ENCODE results near the gene PP2D1. TPM values are rescaled to one million over a fixed set of nuclear protein-coding genes. Genes with fewer than 3 reads are reported as not detected.

PP2D1 gene
- total RNA-seq, 1 donor from 2014 or later: not detected

DNA sequence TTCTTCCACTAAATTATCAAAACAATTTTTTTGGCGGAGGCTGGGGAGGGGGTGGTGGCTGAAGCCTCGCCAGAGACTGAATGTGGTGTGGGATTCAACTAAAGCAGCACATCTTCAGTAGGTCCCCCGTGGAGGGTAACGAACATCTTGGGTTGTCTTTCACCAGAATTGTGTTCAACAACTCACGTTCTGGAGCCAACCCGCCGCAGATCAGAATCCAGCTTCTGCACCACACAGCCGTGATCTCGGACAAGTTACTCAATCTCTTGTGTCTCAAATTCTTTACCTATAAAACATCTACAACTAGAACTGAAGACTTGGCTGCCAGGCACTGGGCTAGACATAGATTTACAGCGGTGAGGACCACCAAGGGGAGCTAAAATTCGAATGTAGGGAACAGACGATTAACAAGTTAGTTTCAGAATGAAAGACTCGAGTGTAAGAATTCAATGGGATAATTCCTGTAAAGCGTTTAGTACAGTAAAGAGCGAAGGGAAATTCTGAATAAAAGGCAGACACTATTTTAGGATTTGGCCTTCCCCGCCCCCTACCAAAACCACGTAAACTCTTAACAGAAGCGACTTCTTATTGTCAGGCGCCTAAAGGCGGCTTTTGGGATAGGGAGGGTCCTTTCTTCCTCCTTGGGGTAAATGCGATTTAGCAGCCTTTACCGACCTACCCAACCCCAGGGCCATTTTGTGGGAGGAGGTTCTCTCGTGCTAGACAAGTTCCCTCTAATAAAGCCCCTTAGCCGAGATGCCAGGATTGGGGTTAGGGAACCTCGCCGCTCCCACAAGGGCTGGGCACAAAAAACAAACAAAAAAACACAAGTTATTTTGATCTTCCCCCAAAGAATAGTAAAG is 65.9 kb downstream of the PP2D1 start:
- H3K36me3 ChIP-seq: no peaks in the 10 kb centered on the region
- H3K27me3 ChIP-seq: no peaks in the 10 kb centered on the region
- H3K27ac ChIP-seq: peak overlapping the region; percentile 100
- peak overlapping the region; percentile 94 to 99 for H3K4me3 ChIP-seq
- TF ChIP-seq, protein P1, sequence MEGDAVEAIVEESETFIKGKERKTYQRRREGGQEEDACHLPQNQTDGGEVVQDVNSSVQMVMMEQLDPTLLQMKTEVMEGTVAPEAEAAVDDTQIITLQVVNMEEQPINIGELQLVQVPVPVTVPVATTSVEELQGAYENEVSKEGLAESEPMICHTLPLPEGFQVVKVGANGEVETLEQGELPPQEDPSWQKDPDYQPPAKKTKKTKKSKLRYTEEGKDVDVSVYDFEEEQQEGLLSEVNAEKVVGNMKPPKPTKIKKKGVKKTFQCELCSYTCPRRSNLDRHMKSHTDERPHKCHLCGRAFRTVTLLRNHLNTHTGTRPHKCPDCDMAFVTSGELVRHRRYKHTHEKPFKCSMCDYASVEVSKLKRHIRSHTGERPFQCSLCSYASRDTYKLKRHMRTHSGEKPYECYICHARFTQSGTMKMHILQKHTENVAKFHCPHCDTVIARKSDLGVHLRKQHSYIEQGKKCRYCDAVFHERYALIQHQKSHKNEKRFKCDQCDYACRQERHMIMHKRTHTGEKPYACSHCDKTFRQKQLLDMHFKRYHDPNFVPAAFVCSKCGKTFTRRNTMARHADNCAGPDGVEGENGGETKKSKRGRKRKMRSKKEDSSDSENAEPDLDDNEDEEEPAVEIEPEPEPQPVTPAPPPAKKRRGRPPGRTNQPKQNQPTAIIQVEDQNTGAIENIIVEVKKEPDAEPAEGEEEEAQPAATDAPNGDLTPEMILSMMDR (IDR thresholded peaks at IDR 0.05): no peak
- no peaks in the 10 kb centered on the region for H3K9me3 ChIP-seq
- DNase-seq (ENCODE audit: low spot score in 2 of 2): peak in 1 of 2 donors; percentile 64
- peaks cover 10 to 21% of the 10 kb centered on the region in 2 donors for H3K4me1 ChIP-seq
- intact Hi-C loops (cut with DNase I): loop anchor here (1.0 to 10.0 kb wide), 5 partner anchors 57 to 1521 kb away; partner anchors contain the start of genes SATB1 and SGO1

DNA sequence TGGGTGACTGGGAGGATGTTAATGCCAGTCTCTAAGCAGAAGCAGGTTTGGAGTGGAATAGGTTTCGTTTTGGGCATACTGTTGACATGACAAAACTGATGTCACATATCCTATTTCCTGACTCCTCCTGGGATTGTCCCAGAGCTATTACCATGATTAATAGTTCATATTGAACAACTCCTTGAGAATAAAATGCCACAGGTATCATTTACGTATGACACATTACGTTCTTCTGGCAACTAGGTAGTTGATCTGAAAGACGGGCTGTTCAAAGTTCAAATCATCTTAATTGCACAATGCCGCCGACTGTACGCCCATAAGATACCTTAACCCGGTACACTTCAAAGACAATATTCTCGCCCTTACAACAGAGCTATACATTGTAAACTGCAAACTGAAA is 66.5 kb downstream of the PP2D1 start:
- no peak for DNase-seq (ENCODE audit: low spot score in 2 of 2)
- Histone ChIP-seq H3K9me3 (no peaks in the 10 kb centered on the region), H3K27me3 (no peaks in the 10 kb centered on the region), H3K27ac (no peak overlapping the region), H3K36me3 (no peaks in the 10 kb centered on the region), H3K4me3 (peak overlapping the region in 1 of 2 donors; percentile 94), H3K4me1 (peaks cover 10 to 16% of the 10 kb centered on the region in 2 donors)
- TF ChIP-seq, protein P1 (IDR thresholded peaks at IDR 0.05): no peak
- intact Hi-C loops (cut with DNase I): loop anchor here (5.0 to 10.0 kb wide), 3 partner anchors 367 to 1521 kb away; partner anchors contain the start of gene SATB1

DNA sequence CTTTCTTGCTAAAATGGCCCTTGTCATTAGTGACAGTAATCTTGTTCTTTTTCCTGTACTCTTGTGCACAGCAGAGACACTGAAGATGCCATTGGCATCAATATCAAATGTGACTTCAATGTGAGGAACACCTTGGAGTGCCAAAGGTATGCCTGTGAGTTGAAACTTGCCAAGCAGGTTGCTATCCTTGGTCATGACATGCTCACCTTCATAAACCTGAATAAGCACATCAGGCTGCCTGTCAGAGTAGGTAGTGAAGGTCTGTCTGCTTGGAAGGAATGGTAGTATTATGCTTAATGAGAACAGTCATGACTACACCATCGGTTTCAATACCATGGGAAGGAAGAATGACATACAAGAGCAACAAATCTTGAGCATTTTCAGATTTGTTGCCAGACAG is 71.4 kb downstream of the PP2D1 start:
- intact Hi-C loops (cut with DNase I): loop anchor here (10.0 kb wide), 2 partner anchors 576 to 1516 kb away; partner anchors contain the start of gene SATB1
- H3K36me3 ChIP-seq: no peaks in the 10 kb centered on the region
- no peak overlapping the region for H3K4me3 ChIP-seq
- no peak for DNase-seq (ENCODE audit: low spot score in 2 of 2)
- no peak overlapping the region for H3K27ac ChIP-seq
- no peaks in the 10 kb centered on the region for H3K27me3 ChIP-seq
- TF ChIP-seq, protein P1 (IDR thresholded peaks at IDR 0.05): no peak
- no peaks in the 10 kb centered on the region for H3K9me3 ChIP-seq
- H3K4me1 ChIP-seq: no peaks in the 10 kb centered on the region

DNA sequence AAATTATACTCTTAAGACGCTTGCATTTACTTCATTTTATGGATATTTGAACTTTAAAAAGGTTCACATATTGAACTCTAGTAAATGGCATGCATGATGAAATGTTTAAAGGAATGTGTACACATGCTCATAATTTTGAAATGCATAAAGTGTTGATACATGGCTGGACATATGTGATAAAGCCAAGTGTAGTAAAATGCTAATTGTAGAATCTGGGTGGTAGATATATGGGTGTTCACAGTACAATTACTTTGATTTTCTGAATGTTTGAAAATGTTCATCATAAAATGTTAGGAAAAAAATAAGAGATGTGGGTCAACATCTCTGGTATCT is 73.8 kb downstream of the PP2D1 start:
- TF ChIP-seq, protein P1 (IDR thresholded peaks at IDR 0.05): no peak
- no peaks in the 10 kb centered on the region for H3K9me3 ChIP-seq
- H3K27ac ChIP-seq: no peak overlapping the region
- no peaks in the 10 kb centered on the region for H3K36me3 ChIP-seq
- DNase-seq (ENCODE audit: low spot score in 2 of 2): no peak
- H3K27me3 ChIP-seq: peaks cover 3% of the 10 kb centered on the region
- no peak overlapping the region for H3K4me3 ChIP-seq
- no peaks in the 10 kb centered on the region for H3K4me1 ChIP-seq
- intact Hi-C loops (cut with DNase I): no loop called here

DNA sequence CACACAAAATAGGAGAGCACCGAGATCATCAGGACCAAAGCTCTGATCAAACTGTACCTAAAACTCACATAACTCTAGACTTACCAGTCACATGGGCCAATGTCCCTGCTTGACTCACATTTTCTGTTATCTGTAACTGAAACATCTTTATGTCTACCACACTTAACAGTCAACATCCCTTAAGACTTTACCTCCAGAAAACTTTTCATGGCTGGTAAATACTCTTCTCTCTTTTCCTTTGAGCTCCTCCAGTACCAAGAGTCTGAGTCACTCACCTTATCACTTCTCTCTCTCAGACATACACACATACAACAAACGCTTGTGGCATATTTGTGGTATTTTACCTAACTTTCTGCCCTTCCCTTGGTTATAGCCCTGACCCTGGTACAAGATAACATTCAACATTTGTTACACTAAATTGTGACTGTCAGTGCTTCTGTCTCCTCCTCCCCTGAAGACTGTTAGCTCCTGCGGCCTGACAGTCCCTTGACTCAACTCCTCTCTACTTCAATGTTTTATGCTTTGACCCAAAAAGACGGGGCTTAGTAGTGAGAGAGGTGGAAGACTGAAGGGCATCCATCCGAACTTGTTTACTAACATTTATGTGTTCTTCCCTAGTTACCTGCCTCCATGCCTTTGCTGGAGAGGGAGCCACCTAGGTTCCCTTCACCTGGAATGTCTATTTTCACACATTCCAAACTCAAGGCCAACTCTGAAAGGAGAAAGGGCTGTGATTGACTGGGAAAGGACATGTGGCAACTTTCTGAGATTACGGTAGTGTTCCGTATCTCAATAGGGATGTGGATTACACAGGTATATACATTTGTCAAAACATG is 74.4 kb downstream of the PP2D1 start:
- Histone ChIP-seq H3K27me3 (peaks cover 4% of the 10 kb centered on the region), H3K4me3 (no peak overlapping the region), H3K36me3 (no peaks in the 10 kb centered on the region), H3K27ac (no peak overlapping the region), H3K4me1 (no peaks in the 10 kb centered on the region), H3K9me3 (no peaks in the 10 kb centered on the region)
- DNase-seq (ENCODE audit: low spot score in 2 of 2): no peak
- TF ChIP-seq, protein P1 (IDR thresholded peaks at IDR 0.05): no peak
- intact Hi-C loops (cut with DNase I): no loop called here

Other genes with a start within 250 kb of the PP2D1 start
- not detected for gene EFHB, start 78.0 kb downstream of the PP2D1 start, total RNA-seq
- gene RAB5A, start 65.2 kb downstream of the PP2D1 start, total RNA-seq: 54.9 TPM
- gene KAT2B, start 28.2 kb upstream of the PP2D1 start, total RNA-seq: 10.5 TPM
- gene SGO1, start 173.9 kb upstream of the PP2D1 start, total RNA-seq: not detected

Measured in ascending aorta (tissue), 2 donors.